Keratinocyte (primary cell): ENCODE data around the gene CELSR1. TPM values are rescaled to one million over a fixed set of nuclear protein-coding genes. Genes with fewer than 3 reads are reported as not detected.

Source experiments
- DNase-seq: peaks from one replicate; pipeline ENCODE4 v3.0.0-alpha.2; 2011; ENCODE audit warnings: low read depth, missing footprints, low spot score
- FAIRE-seq: peaks from 2 replicates; lab custom pipeline; 2011; peaks lifted over from hg19 to GRCh38; lab: Jason Lieb, UNC
- H2AFZ ChIP-seq: 2 replicates; pipeline ENCODE4 v1.6.0; 2012; ENCODE audit warnings: low read length, control low read depth, inconsistent platforms; ENCODE audit not compliant: control insufficient read depth
- H3K27ac ChIP-seq: 2 replicates; pipeline ENCODE4 v1.5.1; 2011; ENCODE audit warnings: low read length; ENCODE audit not compliant: control insufficient read depth, insufficient read depth
- H3K27me3 ChIP-seq: 3 replicates; pipeline ENCODE4 v1.6.0; 2011; ENCODE audit warnings: low read length; ENCODE audit not compliant: control insufficient read depth, insufficient read depth; ENCODE audit errors: extremely low read depth
- H3K36me3 ChIP-seq, 2 experiments: 2 replicates in 1 of 2; 3 replicates in 1 of 2; pipeline ENCODE4 v1.5.1; 2011; ENCODE audit warnings: low read length in 2 of 2, mild to moderate bottlenecking in 1 of 2; ENCODE audit not compliant: control insufficient read depth in 2 of 2, insufficient read depth in 2 of 2; ENCODE audit errors: extremely low read depth in 1 of 2
- H3K4me1 ChIP-seq: 3 replicates; pipeline ENCODE4 v1.5.1; 2011; ENCODE audit warnings: low read length; ENCODE audit not compliant: control insufficient read depth, insufficient read depth; ENCODE audit errors: extremely low read depth
- H3K4me2 ChIP-seq: 3 replicates; pipeline ENCODE4 v1.6.0; 2011; ENCODE audit warnings: low read depth, low read length; ENCODE audit not compliant: control insufficient read depth, insufficient read depth; ENCODE audit errors: extremely low read depth
- H3K4me3 ChIP-seq, 3 experiments: fragments of 200-600 bp in 1 of 3; sonication (generic) in 1 of 3; 2 replicates in 2 of 3; 3 replicates in 1 of 3; pipeline ENCODE4 v1.5.1; 2011 to 2016; ENCODE audit warnings: low read length in 3 of 3, mild to moderate bottlenecking in 3 of 3, control low read depth in 2 of 3, inconsistent platforms in 1 of 3, low read depth in 1 of 3, mixed read lengths in 1 of 3, mixed run types in 1 of 3, moderate library complexity in 1 of 3; ENCODE audit not compliant: control insufficient read depth in 2 of 3, insufficient read depth in 2 of 3; ENCODE audit errors: extremely low read depth in 1 of 3
- H3K79me2 ChIP-seq: 2 replicates; pipeline ENCODE4 v1.6.0; 2012; ENCODE audit warnings: low read length; ENCODE audit not compliant: control insufficient read depth, insufficient read depth
- H3K9ac ChIP-seq: 3 replicates; pipeline ENCODE4 v1.6.0; 2011; ENCODE audit warnings: low read length; ENCODE audit not compliant: control insufficient read depth, insufficient read depth; ENCODE audit errors: extremely low read depth
- H3K9me1 ChIP-seq: 3 replicates; pipeline ENCODE4 v1.6.0; 2011; ENCODE audit warnings: low read length; ENCODE audit not compliant: control insufficient read depth, insufficient read depth; ENCODE audit errors: extremely low read depth
- H3K9me3 ChIP-seq: 2 replicates; pipeline ENCODE4 v1.5.1; 2012; ENCODE audit warnings: low read depth, low read length; ENCODE audit not compliant: control insufficient read depth
- H4K20me1 ChIP-seq: 3 replicates; pipeline ENCODE4 v1.6.0; 2011; ENCODE audit warnings: low read length; ENCODE audit not compliant: control insufficient read depth, insufficient read depth; ENCODE audit errors: extremely low read depth
- EZH2 ChIP-seq: IDR thresholded peaks from one replicate; pipeline ENCODE4 v1.6.1; 2012; ENCODE audit warnings: inconsistent platforms, mild to moderate bottlenecking, low read length, moderate library complexity
- dilution Hi-C: fragments of 300-500 bp; cut with MboI; formaldehyde crosslinking; loops from one replicate; pipeline ENCODE4 v1.7.0; 2020; ENCODE audit warnings: low sequenced_read_pairs; ENCODE audit not compliant: extremely low pct_ligation_motif_present
- polyA plus RNA-seq, 5 experiments: library from polyadenylated mRNA; depleted of rRNA in 3 of 5; stranded (reverse) in 3 of 5; stranded (forward) in 1 of 5; unstranded in 1 of 5; fragments of >200 nt; gene quantifications; 1 replicate in 1 of 5; 2 replicates in 3 of 5; 3 replicates in 1 of 5; pipeline versions ENCODE4 v1.2.1 to v1.2.3, GENCODE V29; 2011 to 2012; ENCODE audit warnings: missing spikeins in 2 of 5, low read depth in 1 of 5, low replicate concordance in 1 of 5
- TF ChIP-seq, protein P1 (sequence below), 3 experiments: IDR thresholded peaks in 1 of 3; conservative IDR thresholded peaks in 1 of 3; optimal IDR thresholded peaks in 1 of 3; 2 replicates in 2 of 3; 3 replicates in 1 of 3; pipeline versions ENCODE3 to v1.5.1; 2011; ENCODE audit warnings: low read length in 3 of 3, mild to moderate bottlenecking in 3 of 3, moderate library complexity in 2 of 3, control low read depth in 1 of 3, inconsistent platforms in 1 of 3; ENCODE audit not compliant: insufficient read depth in 2 of 3; ENCODE audit errors: extremely low read depth in 1 of 3

The CELSR1 gene
- polyA plus RNA-seq, 1 donor (not counting 4 experiments of a cell fraction or from before 2014, with no cell fraction given) = 16.1 TPM

DNA sequence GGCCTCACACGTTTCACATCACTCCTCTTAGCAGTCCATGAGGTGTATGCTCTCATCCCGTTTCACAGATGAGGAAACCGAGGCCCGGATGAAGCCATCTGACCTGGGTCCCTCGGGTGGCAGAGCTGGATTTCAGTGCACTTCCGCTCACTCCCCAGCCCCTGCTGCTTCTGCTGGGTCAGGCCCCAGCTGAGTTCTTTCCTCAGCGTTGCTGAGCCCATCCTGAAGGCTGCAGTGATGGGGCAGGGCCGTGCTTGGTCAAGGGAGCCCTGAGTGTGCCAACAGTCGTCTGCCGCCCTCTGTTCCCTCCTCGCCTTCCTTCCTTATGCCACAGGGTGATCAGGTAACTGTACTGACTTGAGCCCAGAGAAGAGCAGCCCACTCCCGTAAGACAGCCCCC, 189.8 kb downstream of the CELSR1 start:
- Histone ChIP-seq H3K27me3 (no peaks in the 10 kb centered on the region), H3K27ac (no peak overlapping the region), H3K9me1 (peaks cover under 1% of the 10 kb centered on the region), H3K9me3 (no peaks in the 10 kb centered on the region), H3K79me2 (peaks cover 2% of the 10 kb centered on the region), H3K4me2 (no peak overlapping the region), H3K36me3 (peaks cover 56 to 74% of the 10 kb centered on the region in 2 experiments), H4K20me1 (peaks cover 2% of the 10 kb centered on the region), H3K4me1 (peaks cover 4% of the 10 kb centered on the region), H3K9ac (no peak overlapping the region), H3K4me3 (no peak overlapping the region), H2AFZ (no peak overlapping the region)
- dilution Hi-C loops = no loop called here
- TF ChIP-seq, protein P1, sequence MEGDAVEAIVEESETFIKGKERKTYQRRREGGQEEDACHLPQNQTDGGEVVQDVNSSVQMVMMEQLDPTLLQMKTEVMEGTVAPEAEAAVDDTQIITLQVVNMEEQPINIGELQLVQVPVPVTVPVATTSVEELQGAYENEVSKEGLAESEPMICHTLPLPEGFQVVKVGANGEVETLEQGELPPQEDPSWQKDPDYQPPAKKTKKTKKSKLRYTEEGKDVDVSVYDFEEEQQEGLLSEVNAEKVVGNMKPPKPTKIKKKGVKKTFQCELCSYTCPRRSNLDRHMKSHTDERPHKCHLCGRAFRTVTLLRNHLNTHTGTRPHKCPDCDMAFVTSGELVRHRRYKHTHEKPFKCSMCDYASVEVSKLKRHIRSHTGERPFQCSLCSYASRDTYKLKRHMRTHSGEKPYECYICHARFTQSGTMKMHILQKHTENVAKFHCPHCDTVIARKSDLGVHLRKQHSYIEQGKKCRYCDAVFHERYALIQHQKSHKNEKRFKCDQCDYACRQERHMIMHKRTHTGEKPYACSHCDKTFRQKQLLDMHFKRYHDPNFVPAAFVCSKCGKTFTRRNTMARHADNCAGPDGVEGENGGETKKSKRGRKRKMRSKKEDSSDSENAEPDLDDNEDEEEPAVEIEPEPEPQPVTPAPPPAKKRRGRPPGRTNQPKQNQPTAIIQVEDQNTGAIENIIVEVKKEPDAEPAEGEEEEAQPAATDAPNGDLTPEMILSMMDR (optimal IDR thresholded peaks at IDR 0.05 in 1 of 3, IDR thresholded peaks at IDR 0.05 in 1 of 3, conservative IDR thresholded peaks at IDR 0.05 in 1 of 3; ENCODE audit: extremely low read depth in 1 of 3, insufficient read depth in 2 of 3, low read length in 3 of 3) = no peak
- no peak for TF ChIP-seq EZH2
- DNase-seq = no peak
- FAIRE-seq = no peak

DNA sequence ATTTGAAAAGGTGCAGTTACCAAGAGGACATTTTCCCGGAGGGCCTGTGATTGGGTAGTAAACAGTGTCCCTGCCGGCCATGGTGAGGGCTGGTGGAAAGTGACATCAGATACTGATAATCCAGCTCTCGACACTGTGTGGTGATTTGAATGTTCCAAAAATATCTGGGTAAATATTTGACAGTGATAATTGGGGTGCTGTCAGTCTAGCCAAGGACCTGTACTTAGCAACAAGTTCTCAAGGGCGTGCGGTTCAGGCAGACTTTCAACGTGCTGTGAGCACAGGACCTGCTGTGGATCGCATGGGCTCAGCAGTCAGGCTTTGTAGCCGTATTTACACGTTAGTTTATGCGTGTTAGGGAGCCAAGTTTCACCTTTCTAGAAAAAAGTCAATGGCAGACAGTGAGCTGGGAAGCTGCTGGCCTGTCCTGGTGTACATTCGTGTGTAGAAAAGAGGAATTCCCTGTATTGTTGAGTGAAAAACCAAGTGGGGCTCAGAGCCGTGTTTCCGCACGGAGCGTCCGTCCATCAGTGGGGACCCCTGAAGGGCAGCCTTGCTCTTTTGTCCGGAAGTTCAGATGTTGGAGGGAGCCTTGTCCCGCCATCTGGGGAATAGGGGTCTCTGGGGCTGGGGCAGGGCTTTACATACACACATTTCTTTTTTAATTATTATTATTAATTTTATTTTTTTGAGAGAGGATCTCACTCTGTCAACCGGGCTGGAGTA, 190.6 kb downstream of the CELSR1 start:
- FAIRE-seq = no peak

More for the DNA sequence above, 190.6 kb downstream of the CELSR1 start:
- Histone ChIP-seq H2AFZ (no peak overlapping the region), H3K79me2 (peaks cover 2% of the 10 kb centered on the region), H3K9me1 (no peaks in the 10 kb centered on the region), H3K9ac (no peak overlapping the region), H3K4me1 (no peaks in the 10 kb centered on the region), H3K36me3 (peaks cover 56 to 72% of the 10 kb centered on the region in 2 experiments), H3K4me3 (no peak overlapping the region), H3K27ac (no peak overlapping the region), H3K9me3 (no peaks in the 10 kb centered on the region), H3K4me2 (no peak overlapping the region), H3K27me3 (no peaks in the 10 kb centered on the region), H4K20me1 (no peaks in the 10 kb centered on the region)
- no peak for DNase-seq
- dilution Hi-C loops = no loop called here
- TF ChIP-seq, protein P1 (optimal IDR thresholded peaks at IDR 0.05 in 1 of 3, IDR thresholded peaks at IDR 0.05 in 1 of 3, conservative IDR thresholded peaks at IDR 0.05 in 1 of 3; ENCODE audit: extremely low read depth in 1 of 3, insufficient read depth in 2 of 3, low read length in 3 of 3) = no peak
- no peak for TF ChIP-seq EZH2
